ENCODE measurements around the gene CREM.

DNA sequence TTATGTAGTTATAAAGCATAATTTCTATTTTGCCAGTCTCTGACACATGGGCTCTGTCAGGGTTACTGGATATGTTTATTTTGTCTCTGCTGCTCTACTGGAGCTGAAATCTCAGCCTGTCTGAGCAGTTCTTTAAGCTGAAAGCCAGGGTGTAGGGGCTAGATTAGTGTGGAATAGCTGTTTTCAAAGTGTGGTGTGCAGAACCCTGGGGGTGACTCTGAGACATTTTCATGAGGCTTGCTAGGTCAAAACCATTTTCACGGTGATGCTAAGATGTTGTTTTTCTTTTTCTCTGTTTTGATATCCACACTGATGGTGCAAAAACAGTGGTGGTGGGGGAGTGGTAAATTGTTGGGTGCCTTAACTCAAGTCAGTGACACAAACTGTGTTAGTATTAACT, 45.5 kb downstream of the CREM start:
- TF ChIP-seq, protein P1, sequence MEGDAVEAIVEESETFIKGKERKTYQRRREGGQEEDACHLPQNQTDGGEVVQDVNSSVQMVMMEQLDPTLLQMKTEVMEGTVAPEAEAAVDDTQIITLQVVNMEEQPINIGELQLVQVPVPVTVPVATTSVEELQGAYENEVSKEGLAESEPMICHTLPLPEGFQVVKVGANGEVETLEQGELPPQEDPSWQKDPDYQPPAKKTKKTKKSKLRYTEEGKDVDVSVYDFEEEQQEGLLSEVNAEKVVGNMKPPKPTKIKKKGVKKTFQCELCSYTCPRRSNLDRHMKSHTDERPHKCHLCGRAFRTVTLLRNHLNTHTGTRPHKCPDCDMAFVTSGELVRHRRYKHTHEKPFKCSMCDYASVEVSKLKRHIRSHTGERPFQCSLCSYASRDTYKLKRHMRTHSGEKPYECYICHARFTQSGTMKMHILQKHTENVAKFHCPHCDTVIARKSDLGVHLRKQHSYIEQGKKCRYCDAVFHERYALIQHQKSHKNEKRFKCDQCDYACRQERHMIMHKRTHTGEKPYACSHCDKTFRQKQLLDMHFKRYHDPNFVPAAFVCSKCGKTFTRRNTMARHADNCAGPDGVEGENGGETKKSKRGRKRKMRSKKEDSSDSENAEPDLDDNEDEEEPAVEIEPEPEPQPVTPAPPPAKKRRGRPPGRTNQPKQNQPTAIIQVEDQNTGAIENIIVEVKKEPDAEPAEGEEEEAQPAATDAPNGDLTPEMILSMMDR (IDR thresholded peaks at IDR 0.05; ENCODE audit: control extremely low read depth in 1 of 3, insufficient read depth in 1 of 3, low read depth in 1 of 3, low read length in 3 of 3) = no peak
- TF ChIP-seq SIN3A (conservative IDR thresholded peaks at IDR 0.05 in 1 of 2, IDR thresholded peaks at IDR 0.05 in 1 of 2; ENCODE audit: low read depth in 1 of 2, low read length in 2 of 2) (no peak), SRF (IDR thresholded peaks at IDR 0.05; ENCODE audit: low read depth, low read length) (no peak), TAF1 (IDR thresholded peaks at IDR 0.05; ENCODE audit: low read depth, low read length) (no peak), POLR2AphosphoS5 (IDR thresholded peaks at IDR 0.05; ENCODE audit: low read depth, low read length) (no peak), JUND (IDR thresholded peaks at IDR 0.05; ENCODE audit: low read length) (no peak), TCF12 (IDR thresholded peaks at IDR 0.05; ENCODE audit: low read depth, low read length) (no peak), YY1 (IDR thresholded peaks at IDR 0.05; ENCODE audit: low read depth, low read length) (no peak), TAF7 (optimal IDR thresholded peaks at IDR 0.05; ENCODE audit: borderline replicate concordance, low read depth, low read length) (no peak)
- TF ChIP-seq, protein P2, sequence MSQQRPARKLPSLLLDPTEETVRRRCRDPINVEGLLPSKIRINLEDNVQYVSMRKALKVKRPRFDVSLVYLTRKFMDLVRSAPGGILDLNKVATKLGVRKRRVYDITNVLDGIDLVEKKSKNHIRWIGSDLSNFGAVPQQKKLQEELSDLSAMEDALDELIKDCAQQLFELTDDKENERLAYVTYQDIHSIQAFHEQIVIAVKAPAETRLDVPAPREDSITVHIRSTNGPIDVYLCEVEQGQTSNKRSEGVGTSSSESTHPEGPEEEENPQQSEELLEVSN (IDR thresholded peaks at IDR 0.05) = no peak
